HepG2 (cell line): ENCODE measurements around the gene C19orf38. TPM values are rescaled to one million over a fixed set of nuclear protein-coding genes. Genes with fewer than 3 reads are reported as not detected.

Source experiments
- ATAC-seq: fragments of 200-7000 bp; cut with Tn5 transposase; 3 replicates; pipeline ENCODE4 v1.9.1; 2020; ENCODE audit warnings: mild to moderate bottlenecking, moderate library complexity
- BruUV-seq: library from RNA; stranded (reverse); fragments of 400-500 nt; replicated peaks from 2 replicates; lab custom pipeline; 2021; lab: Mats Ljungman, UMichigan
- CTCF ChIA-PET: fragments of 300-600 bp; formaldehyde crosslinking; extraction: SDS; loops from one replicate; lab custom pipeline; 2021; ENCODE audit warnings: low total read pairs, inconsistent platforms, low intra/inter-chr PET ratio; lab: Yijun Ruan, JAX
- POLR2A ChIA-PET: fragments of 350-600 bp; sonication (Branson Sonifier 250); formaldehyde crosslinking; loops from one replicate; lab custom pipeline; 2020; ENCODE audit warnings: antibody characterized with exemption, inconsistent platforms; lab: Yijun Ruan, JAX
- DNase-seq: peaks from one replicate; pipeline ENCODE4 v3.0.0-alpha.2; 2015; ENCODE audit warnings: low spot score
- FAIRE-seq: peaks from 3 replicates; lab custom pipeline; 2011; peaks lifted over from hg19 to GRCh38; lab: Jason Lieb, UNC
- H2AFZ ChIP-seq: one replicate; pipeline ENCODE4 v1.6.1; 2011; ENCODE audit warnings: low read length, inconsistent platforms
- H3K27ac ChIP-seq: fragments of 300-600 bp; 3 replicates; pipeline ENCODE4 v1.8.0; 2011; ENCODE audit warnings: mixed run types, mild to moderate bottlenecking, mixed read lengths, low read length, inconsistent platforms; ENCODE audit not compliant: insufficient read depth; ENCODE audit errors: extremely low read length
- H3K27me3 ChIP-seq, 2 experiments: fragments of 200-600 bp in 1 of 2; 2 replicates in 1 of 2; 3 replicates in 1 of 2; pipeline versions ENCODE4 v1.6.0 to v1.8.0; 2011; ENCODE audit warnings: low read length in 2 of 2, mild to moderate bottlenecking in 2 of 2, moderate library complexity in 2 of 2, inconsistent platforms in 1 of 2; ENCODE audit not compliant: insufficient read depth in 2 of 2, control insufficient read depth in 1 of 2
- H3K36me3 ChIP-seq, 2 experiments: fragments of 200-600 bp in 1 of 2; replicated peaks in 1 of 2; 2 replicates in 1 of 2; 3 replicates in 1 of 2; pipeline versions ENCODE4 v1.5.1 to v1.8.0; 2011; ENCODE audit warnings: low read length in 2 of 2, inconsistent platforms in 1 of 2; ENCODE audit not compliant: insufficient read depth in 2 of 2, control insufficient read depth in 1 of 2
- H3K4me1 ChIP-seq: 2 replicates; pipeline ENCODE4 v1.5.1; 2012; ENCODE audit warnings: low read length, inconsistent platforms; ENCODE audit not compliant: insufficient read depth
- H3K4me2 ChIP-seq: 2 replicates; pipeline ENCODE4 v1.6.0; 2011; ENCODE audit warnings: low read depth, low read length, inconsistent platforms
- H3K4me3 ChIP-seq, 3 experiments: fragments of 200-600 bp in 1 of 3; sonication (generic), shearing (Covaris generic) in 1 of 3; replicated peaks in 1 of 3; 2 replicates each; pipeline ENCODE4 v1.5.1; 2011 to 2016; ENCODE audit warnings: low read length in 3 of 3, inconsistent platforms in 2 of 3, low read depth in 2 of 3, mild to moderate bottlenecking in 2 of 3, control low read depth in 1 of 3, mixed read lengths in 1 of 3; ENCODE audit not compliant: insufficient read depth in 1 of 3
- H3K79me2 ChIP-seq: one replicate; pipeline ENCODE4 v1.6.1; 2011; ENCODE audit warnings: low read length, inconsistent platforms; ENCODE audit not compliant: insufficient read depth
- H3K9ac ChIP-seq: 2 replicates; pipeline ENCODE4 v1.6.0; 2011; ENCODE audit warnings: mild to moderate bottlenecking, low read depth, low read length, inconsistent platforms; ENCODE audit not compliant: insufficient read depth
- H3K9me3 ChIP-seq: 2 replicates; pipeline ENCODE4 v1.5.1; 2012; ENCODE audit warnings: mild to moderate bottlenecking, low read length
- H4K20me1 ChIP-seq: 2 replicates; pipeline ENCODE4 v1.6.0; 2011; ENCODE audit warnings: inconsistent platforms, mild to moderate bottlenecking, low read length, moderate library complexity; ENCODE audit not compliant: insufficient read depth
- HIVEP1 ChIP-seq: sonication (generic); formaldehyde crosslinking; IDR thresholded peaks from 2 replicates; pipeline ENCODE4 v1.4.0; 2020; ENCODE audit warnings: mild to moderate bottlenecking, missing genetic modification reagents
- PLRG1 ChIP-seq: fragments of 450-650 bp; conservative IDR thresholded peaks from 2 replicates; pipeline ENCODE4 v1.6.1; 2016
- TRIM22 ChIP-seq: fragments of 450-650 bp; IDR thresholded peaks from 2 replicates; pipeline ENCODE4 v1.6.1; 2017
- ZBTB44 ChIP-seq: sonication (generic); formaldehyde crosslinking; IDR thresholded peaks from 2 replicates; pipeline ENCODE4 v1.4.0; 2020; ENCODE audit warnings: missing genetic modification reagents
- ZFP90 ChIP-seq: sonication (generic); formaldehyde crosslinking; IDR thresholded peaks from 2 replicates; pipeline ENCODE4 v1.8.0; 2022; ENCODE audit warnings: missing genetic modification reagents, mild to moderate bottlenecking, inconsistent platforms, borderline replicate concordance
- ZNF674 ChIP-seq: sonication (generic); formaldehyde crosslinking; IDR thresholded peaks from 2 replicates; pipeline ENCODE4 v1.5.0; 2020; ENCODE audit warnings: low read depth, mild to moderate bottlenecking, missing genetic modification reagents
- WGBS: methylation state at CpG from one replicate; pipeline ENCODE4 v1.1.6; 2017; ENCODE audit warnings: low lambda C conversion rate; 5-methylcytosine and 5-hydroxymethylcytosine counted together
- in situ Hi-C: cut with HindIII; loops from 2 replicates; pipeline ENCODE4 v1.10.0; 2017; ENCODE audit warnings: low pct_unique_long_range_greater_than_20kb; ENCODE audit not compliant: extremely low pct_ligation_motif_present
- intact Hi-C: fragments of 100-400 bp; cut with micrococcal nuclease; formaldehyde crosslinking; loops from one replicate; pipeline ENCODE4 v1.10.0; 2022; ENCODE audit not compliant: unreplicated experiment
- polyA plus RNA-seq, 8 experiments: library from polyadenylated mRNA; depleted of rRNA in 3 of 8; stranded (reverse) in 7 of 8; unstranded in 1 of 8; fragments of >200 nt; fragmentation: Illumina TruSeq in 4 of 8; extraction: Trizol in 4 of 8; gene quantifications; 2 replicates each; pipeline versions ENCODE4 v1.2.1 to v1.2.3, GENCODE V29; 2011 to 2016; ENCODE audit warnings: low read depth in 4 of 8, missing spikeins in 1 of 8, mixed read lengths in 1 of 8; ENCODE audit not compliant: insufficient read depth in 1 of 8
- total RNA-seq, 5 experiments: library from RNA; depleted of rRNA; stranded (reverse); fragments of >200 nt; fragmentation: Illumina TruSeq; extraction: Trizol; gene quantifications; 2 replicates each; pipeline ENCODE4 v1.2.3, GENCODE V29; 2016; ENCODE audit warnings: low read depth in 1 of 5
- TF ChIP-seq, protein P1 (sequence below): sonication (generic); formaldehyde crosslinking; IDR thresholded peaks from 2 replicates; pipeline ENCODE4 v1.4.0; 2020; ENCODE audit warnings: mild to moderate bottlenecking, missing genetic modification reagents
- TF ChIP-seq, protein P2 (sequence below): sonication (generic); formaldehyde crosslinking; IDR thresholded peaks from 2 replicates; pipeline ENCODE4 v1.4.0; 2020; ENCODE audit warnings: missing genetic modification reagents, borderline replicate concordance

C19orf38 gene
- total and polyA plus RNA-seq, 2 of the 13 experiments (the other 11 are each of a cell fraction or from before 2014, with no cell fraction given) = 0.11 TPM; not detected in 1

GRCh38 chr19:10823690-10824089 is 24.5 kb upstream of the C19orf38 start:
- no peak for DNase-seq
- Histone ChIP-seq H3K9ac (no peak overlapping the region), H4K20me1 (no peaks in the 10 kb centered on the region; the same call in 1 of the 2 replicates), H3K27me3 (peaks cover 0 to 2% of the 10 kb centered on the region in 2 experiments; a peak in 1 of 5 replicates), H3K4me1 (no peaks in the 10 kb centered on the region), H3K4me2 (no peak overlapping the region), H2AFZ (no peak overlapping the region), H3K4me3 (no peak overlapping the region), H3K9me3 (no peaks in the 10 kb centered on the region), H3K79me2 (no peaks in the 10 kb centered on the region), H3K36me3 (peaks cover 25 to 50% of the 10 kb centered on the region in 2 experiments), H3K27ac (no peak overlapping the region)
- CTCF ChIA-PET = no interaction called here
- BruUV-seq = no TSS peak
- 97% methylated on average over 12 of the region's 12 CpGs for WGBS
- POLR2A ChIA-PET = no interaction called here
- intact Hi-C loops (no loop called here), in situ Hi-C loops (no loop called here)
- ATAC-seq = no peak
- FAIRE-seq = no peak
- TF ChIP-seq ZBTB44 (CRISPR knock-in tag) (no peak), ZFP90 (CRISPR knock-in tag) (no peak), TRIM22 (no peak), PLRG1 (no peak), HIVEP1 (no peak), ZNF674 (CRISPR knock-in tag) (no peak)
- TF ChIP-seq, protein P1, sequence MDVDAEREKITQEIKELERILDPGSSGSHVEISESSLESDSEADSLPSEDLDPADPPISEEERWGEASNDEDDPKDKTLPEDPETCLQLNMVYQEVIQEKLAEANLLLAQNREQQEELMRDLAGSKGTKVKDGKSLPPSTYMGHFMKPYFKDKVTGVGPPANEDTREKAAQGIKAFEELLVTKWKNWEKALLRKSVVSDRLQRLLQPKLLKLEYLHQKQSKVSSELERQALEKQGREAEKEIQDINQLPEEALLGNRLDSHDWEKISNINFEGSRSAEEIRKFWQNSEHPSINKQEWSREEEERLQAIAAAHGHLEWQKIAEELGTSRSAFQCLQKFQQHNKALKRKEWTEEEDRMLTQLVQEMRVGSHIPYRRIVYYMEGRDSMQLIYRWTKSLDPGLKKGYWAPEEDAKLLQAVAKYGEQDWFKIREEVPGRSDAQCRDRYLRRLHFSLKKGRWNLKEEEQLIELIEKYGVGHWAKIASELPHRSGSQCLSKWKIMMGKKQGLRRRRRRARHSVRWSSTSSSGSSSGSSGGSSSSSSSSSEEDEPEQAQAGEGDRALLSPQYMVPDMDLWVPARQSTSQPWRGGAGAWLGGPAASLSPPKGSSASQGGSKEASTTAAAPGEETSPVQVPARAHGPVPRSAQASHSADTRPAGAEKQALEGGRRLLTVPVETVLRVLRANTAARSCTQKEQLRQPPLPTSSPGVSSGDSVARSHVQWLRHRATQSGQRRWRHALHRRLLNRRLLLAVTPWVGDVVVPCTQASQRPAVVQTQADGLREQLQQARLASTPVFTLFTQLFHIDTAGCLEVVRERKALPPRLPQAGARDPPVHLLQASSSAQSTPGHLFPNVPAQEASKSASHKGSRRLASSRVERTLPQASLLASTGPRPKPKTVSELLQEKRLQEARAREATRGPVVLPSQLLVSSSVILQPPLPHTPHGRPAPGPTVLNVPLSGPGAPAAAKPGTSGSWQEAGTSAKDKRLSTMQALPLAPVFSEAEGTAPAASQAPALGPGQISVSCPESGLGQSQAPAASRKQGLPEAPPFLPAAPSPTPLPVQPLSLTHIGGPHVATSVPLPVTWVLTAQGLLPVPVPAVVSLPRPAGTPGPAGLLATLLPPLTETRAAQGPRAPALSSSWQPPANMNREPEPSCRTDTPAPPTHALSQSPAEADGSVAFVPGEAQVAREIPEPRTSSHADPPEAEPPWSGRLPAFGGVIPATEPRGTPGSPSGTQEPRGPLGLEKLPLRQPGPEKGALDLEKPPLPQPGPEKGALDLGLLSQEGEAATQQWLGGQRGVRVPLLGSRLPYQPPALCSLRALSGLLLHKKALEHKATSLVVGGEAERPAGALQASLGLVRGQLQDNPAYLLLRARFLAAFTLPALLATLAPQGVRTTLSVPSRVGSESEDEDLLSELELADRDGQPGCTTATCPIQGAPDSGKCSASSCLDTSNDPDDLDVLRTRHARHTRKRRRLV (CRISPR knock-in tag) = no peak
- TF ChIP-seq, protein P2, sequence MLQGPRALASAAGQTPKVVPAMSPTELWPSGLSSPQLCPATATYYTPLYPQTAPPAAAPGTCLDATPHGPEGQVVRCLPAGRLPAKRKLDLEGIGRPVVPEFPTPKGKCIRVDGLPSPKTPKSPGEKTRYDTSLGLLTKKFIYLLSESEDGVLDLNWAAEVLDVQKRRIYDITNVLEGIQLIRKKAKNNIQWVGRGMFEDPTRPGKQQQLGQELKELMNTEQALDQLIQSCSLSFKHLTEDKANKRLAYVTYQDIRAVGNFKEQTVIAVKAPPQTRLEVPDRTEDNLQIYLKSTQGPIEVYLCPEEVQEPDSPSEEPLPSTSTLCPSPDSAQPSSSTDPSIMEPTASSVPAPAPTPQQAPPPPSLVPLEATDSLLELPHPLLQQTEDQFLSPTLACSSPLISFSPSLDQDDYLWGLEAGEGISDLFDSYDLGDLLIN (CRISPR knock-in tag) = no peak
